ENCODE measurements around the gene PRKAG2. TPM values are rescaled to one million over a fixed set of nuclear protein-coding genes. Genes with fewer than 3 reads are reported as not detected.

PRKAG2 gene
- polyA plus RNA-seq, 1 donor = 14.2 TPM

- DNase-seq = no peak
Observed at GRCh38 chr7:151815419-151815818, 61.5 kb downstream of the PRKAG2 start.

GRCh38 chr7:151814400-151815009 is 62.4 kb downstream of the PRKAG2 start:
- no peak for DNase-seq

GRCh38 chr7:151813997-151814396 is 62.9 kb downstream of the PRKAG2 start:
- no peak for DNase-seq

GRCh38 chr7:151813445-151813844 is 63.5 kb downstream of the PRKAG2 start:
- DNase-seq = no peak

- DNase-seq = no peak
Observed at GRCh38 chr7:151812967-151813366, 63.9 kb downstream of the PRKAG2 start.

- DNase-seq = no peak
Observed at GRCh38 chr7:151810441-151811232, 66.3 kb downstream of the PRKAG2 start.

GRCh38 chr7:151809864-151810170 is 67.1 kb downstream of the PRKAG2 start:
- DNase-seq = no peak

GRCh38 chr7:151809146-151809863 is 67.6 kb downstream of the PRKAG2 start:
- DNase-seq = no peak

GRCh38 chr7:151808400-151809145 is 68.3 kb downstream of the PRKAG2 start:
- DNase-seq = no peak

- DNase-seq = no peak
Observed at GRCh38 chr7:151807846-151808245, 69.1 kb downstream of the PRKAG2 start.

GRCh38 chr7:151806952-151807775 is 69.8 kb downstream of the PRKAG2 start:
- no peak for DNase-seq

GRCh38 chr7:151806204-151806603 is 70.7 kb downstream of the PRKAG2 start:
- DNase-seq = no peak

- DNase-seq = no peak
Observed at GRCh38 chr7:151805191-151805590, 71.7 kb downstream of the PRKAG2 start.

- no peak for DNase-seq
Observed at GRCh38 chr7:151804756-151805155, 72.2 kb downstream of the PRKAG2 start.

- no peak for DNase-seq
Observed at GRCh38 chr7:151803841-151804240, 73.1 kb downstream of the PRKAG2 start.

- DNase-seq = no peak
Observed at GRCh38 chr7:151802469-151802846, 74.5 kb downstream of the PRKAG2 start.

GRCh38 chr7:151801782-151802468 is 75.0 kb downstream of the PRKAG2 start:
- DNase-seq = no peak

GRCh38 chr7:151801291-151801690 is 75.6 kb downstream of the PRKAG2 start:
- no peak for DNase-seq

GRCh38 chr7:151800861-151801260 is 76.1 kb downstream of the PRKAG2 start:
- no peak for DNase-seq

- no peak for DNase-seq
Observed at GRCh38 chr7:151800391-151800790, 76.5 kb downstream of the PRKAG2 start.

- no peak for DNase-seq
Observed at GRCh38 chr7:151799506-151799905, 77.4 kb downstream of the PRKAG2 start.

Data from hindlimb muscle (tissue), 1 donor.